ENCODE data around the gene CD5L. TPM values are rescaled to one million over a fixed set of nuclear protein-coding genes. Genes with fewer than 3 reads are reported as not detected.

CD5L gene
- total RNA-seq, 1 experiment from 2014 or later: not detected

DNA sequence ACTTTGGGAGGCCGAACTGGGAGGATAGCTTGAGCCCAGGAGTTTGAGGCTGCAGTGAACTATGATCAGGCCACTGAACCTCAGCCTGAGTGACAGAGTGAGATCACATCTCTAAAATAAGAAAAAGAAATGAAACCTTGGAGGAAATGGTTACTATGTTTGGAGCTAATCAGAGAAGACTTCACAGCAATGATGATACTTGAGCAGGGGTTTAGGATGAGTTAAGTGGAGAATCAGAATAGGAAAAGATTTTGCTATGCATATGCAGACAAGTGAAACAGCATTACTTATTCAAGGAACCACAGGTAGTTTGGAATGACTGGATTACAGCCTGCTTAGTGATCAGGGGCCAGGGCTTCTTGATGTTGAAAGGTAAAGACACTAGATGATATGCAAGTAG is 1.3 kb upstream of the CD5L start:
- Histone ChIP-seq H3K79me2 (ENCODE audit: insufficient read depth, low read length) (no peaks in the 10 kb centered on the region), H3K27me3 (ENCODE audit: insufficient read depth, low read length) (peaks cover 42% of the 10 kb centered on the region), H3K27ac (ENCODE audit: low read depth, low read length) (no peak overlapping the region), H3K4me3 (replicated peaks in 1 of 2; ENCODE audit: low read depth in 1 of 2, low read length in 2 of 2) (no peak overlapping the region), H4K20me1 (ENCODE audit: insufficient read depth) (no peaks in the 10 kb centered on the region), H3K4me1 (ENCODE audit: control insufficient read depth in 1 of 2, insufficient read depth in 2 of 2, low read length in 2 of 2) (no peaks in the 10 kb centered on the region), H3K9me2 (ENCODE audit: insufficient read depth) (no peaks in the 10 kb centered on the region), H2AFZ (ENCODE audit: low read depth, low read length, poor library complexity, severe bottlenecking) (no peak overlapping the region), H3K9ac (ENCODE audit: low read length) (no peak overlapping the region), H3K4me2 (ENCODE audit: low read length) (no peak overlapping the region), H3K9me3 (ENCODE audit: control insufficient read depth in 1 of 2, insufficient read depth in 1 of 2, low read depth in 1 of 2, low read length in 2 of 2) (no peaks in the 10 kb centered on the region), H3K36me3 (ENCODE audit: control insufficient read depth in 1 of 2, insufficient read depth in 2 of 2, low read length in 2 of 2) (no peaks in the 10 kb centered on the region)
- ATAC-seq (no peak), DNase-seq (ENCODE audit: low read depth, low spot score) (no peak)
- BruUV-seq (replicated peaks): no TSS peak
- ChIA-PET POLR2A (no interaction called here), RAD21 (ENCODE audit: low non-redundant PET in 1 of 2, low total read pairs in 2 of 2, uncharacterized antibody in 2 of 2, unreplicated experiment in 2 of 2) (no interaction called here), CTCF (no interaction called here)
- intact Hi-C loops (cut with micrococcal nuclease): no loop called here
- TF ChIP-seq, protein P1, sequence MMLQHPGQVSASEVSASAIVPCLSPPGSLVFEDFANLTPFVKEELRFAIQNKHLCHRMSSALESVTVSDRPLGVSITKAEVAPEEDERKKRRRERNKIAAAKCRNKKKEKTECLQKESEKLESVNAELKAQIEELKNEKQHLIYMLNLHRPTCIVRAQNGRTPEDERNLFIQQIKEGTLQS (IDR thresholded peaks at IDR 0.05): no peak
- TF ChIP-seq, protein P2, sequence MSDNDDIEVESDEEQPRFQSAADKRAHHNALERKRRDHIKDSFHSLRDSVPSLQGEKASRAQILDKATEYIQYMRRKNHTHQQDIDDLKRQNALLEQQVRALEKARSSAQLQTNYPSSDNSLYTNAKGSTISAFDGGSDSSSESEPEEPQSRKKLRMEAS (IDR thresholded peaks at IDR 0.05): no peak
- no peak for TF ChIP-seq RAD21 (IDR thresholded peaks at IDR 0.05; ENCODE audit: low read depth)
- TF ChIP-seq ELF1 (IDR thresholded peaks at IDR 0.05; ENCODE audit: borderline replicate concordance, low read depth): no peak

DNA sequence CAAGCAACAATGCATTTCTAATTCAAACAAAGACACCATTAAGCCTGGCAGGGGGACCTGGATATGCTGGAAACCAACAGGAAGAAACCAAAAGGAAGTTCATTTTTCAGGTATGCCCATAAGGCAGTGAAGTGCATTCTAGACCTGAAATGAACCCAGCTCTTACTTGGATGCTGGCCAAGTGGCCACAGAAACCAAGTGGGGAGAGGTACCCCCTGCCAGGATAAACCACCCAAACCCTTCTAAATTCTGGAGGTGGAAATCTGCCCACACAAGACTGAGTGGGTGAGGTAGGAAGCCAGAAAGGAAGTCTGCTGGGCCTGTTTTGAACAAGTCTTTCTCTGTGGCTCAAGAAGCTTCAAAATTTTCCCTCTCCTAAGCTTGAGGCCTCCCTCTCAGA is 2.6 kb downstream of the CD5L start:
- no peak overlapping the region for H2AFZ ChIP-seq (ENCODE audit: low read depth, low read length, poor library complexity, severe bottlenecking)
- BruUV-seq (replicated peaks): no TSS peak
- RAD21 ChIA-PET (ENCODE audit: low non-redundant PET in 1 of 2, low total read pairs in 2 of 2, uncharacterized antibody in 2 of 2, unreplicated experiment in 2 of 2): no interaction called here

More for the DNA sequence above, 2.6 kb downstream of the CD5L start:
- intact Hi-C loops (cut with micrococcal nuclease): no loop called here
- H3K9ac ChIP-seq (ENCODE audit: low read length): no peak overlapping the region
- H3K27ac ChIP-seq (ENCODE audit: low read depth, low read length): no peak overlapping the region
- H3K4me3 ChIP-seq (replicated peaks in 1 of 2; ENCODE audit: low read depth in 1 of 2, low read length in 2 of 2): no peak overlapping the region
- POLR2A ChIA-PET: no interaction called here
- H3K36me3 ChIP-seq (ENCODE audit: control insufficient read depth in 1 of 2, insufficient read depth in 2 of 2, low read length in 2 of 2): no peaks in the 10 kb centered on the region
- H3K27me3 ChIP-seq (ENCODE audit: insufficient read depth, low read length): peaks cover 50% of the 10 kb centered on the region
- ATAC-seq: no peak
- no peak overlapping the region for H3K4me2 ChIP-seq (ENCODE audit: low read length)
- no peaks in the 10 kb centered on the region for H3K9me3 ChIP-seq (ENCODE audit: control insufficient read depth in 1 of 2, insufficient read depth in 1 of 2, low read depth in 1 of 2, low read length in 2 of 2)
- no peaks in the 10 kb centered on the region for H4K20me1 ChIP-seq (ENCODE audit: insufficient read depth)
- no peaks in the 10 kb centered on the region for H3K4me1 ChIP-seq (ENCODE audit: control insufficient read depth in 1 of 2, insufficient read depth in 2 of 2, low read length in 2 of 2)
- H3K9me2 ChIP-seq (ENCODE audit: insufficient read depth): no peaks in the 10 kb centered on the region
- DNase-seq (ENCODE audit: low read depth, low spot score): no peak
- CTCF ChIA-PET: no interaction called here
- TF ChIP-seq ZFX (IDR thresholded peaks at IDR 0.05): no peak
- no peak for TF ChIP-seq CBX3 (IDR thresholded peaks at IDR 0.05; ENCODE audit: low read depth)
- TF ChIP-seq, protein P2 (IDR thresholded peaks at IDR 0.05): no peak
- TF ChIP-seq, protein P1 (IDR thresholded peaks at IDR 0.05): no peak
- TF ChIP-seq YY1 (IDR thresholded peaks at IDR 0.05; ENCODE audit: extremely low read depth, insufficient replicate concordance, low read depth, low read length): no peak
- no peak for TF ChIP-seq EZH2phosphoT487 (IDR thresholded peaks at IDR 0.05; ENCODE audit: borderline replicate concordance)
- TF ChIP-seq, protein P3, sequence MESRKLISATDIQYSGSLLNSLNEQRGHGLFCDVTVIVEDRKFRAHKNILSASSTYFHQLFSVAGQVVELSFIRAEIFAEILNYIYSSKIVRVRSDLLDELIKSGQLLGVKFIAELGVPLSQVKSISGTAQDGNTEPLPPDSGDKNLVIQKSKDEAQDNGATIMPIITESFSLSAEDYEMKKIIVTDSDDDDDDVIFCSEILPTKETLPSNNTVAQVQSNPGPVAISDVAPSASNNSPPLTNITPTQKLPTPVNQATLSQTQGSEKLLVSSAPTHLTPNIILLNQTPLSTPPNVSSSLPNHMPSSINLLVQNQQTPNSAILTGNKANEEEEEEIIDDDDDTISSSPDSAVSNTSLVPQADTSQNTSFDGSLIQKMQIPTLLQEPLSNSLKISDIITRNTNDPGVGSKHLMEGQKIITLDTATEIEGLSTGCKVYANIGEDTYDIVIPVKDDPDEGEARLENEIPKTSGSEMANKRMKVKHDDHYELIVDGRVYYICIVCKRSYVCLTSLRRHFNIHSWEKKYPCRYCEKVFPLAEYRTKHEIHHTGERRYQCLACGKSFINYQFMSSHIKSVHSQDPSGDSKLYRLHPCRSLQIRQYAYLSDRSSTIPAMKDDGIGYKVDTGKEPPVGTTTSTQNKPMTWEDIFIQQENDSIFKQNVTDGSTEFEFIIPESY (IDR thresholded peaks at IDR 0.05; ENCODE audit: extremely low read depth, insufficient replicate concordance, low read length): no peak
- TF ChIP-seq ZNF274 (IDR thresholded peaks at IDR 0.05; ENCODE audit: low read depth, low read length): no peak
- H3K79me2 ChIP-seq (ENCODE audit: insufficient read depth, low read length): no peaks in the 10 kb centered on the region

Data from HCT116 (cell line).